Right renal cortex interstitium (tissue), 3 donors: Measurements from ENCODE around the gene PPP2R1B. TPM values are rescaled to one million over a fixed set of nuclear protein-coding genes. Genes with fewer than 3 reads are reported as not detected.

Experiments used
- DNase-seq, 3 donors: peaks; one replicate each; pipeline ENCODE4 v3.0.0-alpha.2; 2013; ENCODE audit warnings: low read depth in 3 of 3, low spot score in 2 of 3
- polyA plus RNA-seq, 3 donors: library from polyadenylated mRNA; unstranded; fragments of 120-200 nt; gene quantifications; one replicate each; pipeline ENCODE4 v1.2.1, GENCODE V29; 2013; ENCODE audit not compliant: insufficient read length in 3 of 3

Gene PPP2R1B
- polyA plus RNA-seq, 3 donors = 20.2 to 22.4 (median 21.7) TPM

GRCh38 chr11:111756097-111756496, 10.1 kb downstream of the PPP2R1B start:
- DNase-seq = no peak

- no peak for DNase-seq
These were observed 16.5 kb downstream of the PPP2R1B start for GRCh38 chr11:111749646-111750045.

- DNase-seq = no peak
These were observed 18.0 kb downstream of the PPP2R1B start for GRCh38 chr11:111748035-111748804.

GRCh38 chr11:111745719-111746504, 20.3 kb downstream of the PPP2R1B start:
- DNase-seq = no peak

DNA sequence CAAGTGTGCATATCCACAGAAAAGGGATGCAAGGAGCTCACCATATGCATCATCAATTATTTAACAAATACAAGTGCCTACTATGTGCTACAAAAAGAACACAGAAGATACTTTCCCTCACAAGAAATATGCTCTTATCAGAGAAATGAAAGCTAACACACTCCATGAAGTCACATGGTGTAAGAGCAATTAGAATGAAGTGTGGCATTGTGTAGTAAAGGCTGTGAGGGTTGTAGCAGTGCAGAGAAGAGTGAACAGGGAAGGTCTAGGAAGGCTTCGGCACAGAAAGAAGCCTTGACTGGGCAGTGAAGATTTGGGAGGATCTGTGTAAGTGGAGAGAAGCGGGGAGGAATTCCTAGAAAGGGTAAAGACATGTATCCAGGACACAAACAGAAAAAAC, 22.5 kb downstream of the PPP2R1B start:
- DNase-seq = no peak

GRCh38 chr11:111741751-111742150, 24.4 kb downstream of the PPP2R1B start:
- DNase-seq = no peak

GRCh38 chr11:111739299-111739698, 26.9 kb downstream of the PPP2R1B start:
- no peak for DNase-seq

DNA sequence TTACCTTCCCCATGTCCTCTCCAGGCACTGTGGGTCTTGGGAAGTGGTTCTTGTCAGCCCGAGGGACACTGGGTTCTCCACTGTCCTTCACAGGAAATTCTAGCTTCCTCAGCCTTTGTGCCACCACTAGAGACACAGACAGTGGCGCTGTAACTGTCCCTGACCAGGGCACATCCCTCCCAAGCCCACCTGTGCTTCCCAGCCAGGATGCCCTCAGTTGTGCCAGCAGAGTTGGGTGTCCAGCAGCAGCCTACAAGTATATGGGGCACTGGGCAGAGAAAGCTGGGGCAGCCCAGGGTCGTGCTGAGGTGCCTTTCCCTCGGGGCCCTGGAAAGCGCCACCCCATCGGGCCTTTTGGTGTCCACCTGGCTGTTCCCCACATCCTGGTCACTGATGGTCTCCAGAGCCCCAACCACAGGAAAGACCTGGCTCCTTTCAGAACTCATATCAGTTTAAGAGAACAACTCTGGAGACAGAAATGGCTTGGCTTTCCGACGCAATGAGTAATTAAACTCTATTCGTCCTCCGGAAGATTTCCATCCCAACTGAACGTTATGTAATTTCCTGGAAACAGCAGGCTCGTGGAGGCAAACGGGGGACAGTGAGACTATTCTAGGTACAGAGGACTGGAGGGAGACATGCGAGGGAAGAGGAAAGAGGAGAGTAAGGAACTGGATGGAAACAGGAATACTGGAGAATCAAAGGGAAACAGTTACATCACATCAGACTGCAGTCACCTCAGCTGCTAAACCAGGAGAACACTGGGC, 28.6 kb downstream of the PPP2R1B start:
- no peak for DNase-seq

DNA sequence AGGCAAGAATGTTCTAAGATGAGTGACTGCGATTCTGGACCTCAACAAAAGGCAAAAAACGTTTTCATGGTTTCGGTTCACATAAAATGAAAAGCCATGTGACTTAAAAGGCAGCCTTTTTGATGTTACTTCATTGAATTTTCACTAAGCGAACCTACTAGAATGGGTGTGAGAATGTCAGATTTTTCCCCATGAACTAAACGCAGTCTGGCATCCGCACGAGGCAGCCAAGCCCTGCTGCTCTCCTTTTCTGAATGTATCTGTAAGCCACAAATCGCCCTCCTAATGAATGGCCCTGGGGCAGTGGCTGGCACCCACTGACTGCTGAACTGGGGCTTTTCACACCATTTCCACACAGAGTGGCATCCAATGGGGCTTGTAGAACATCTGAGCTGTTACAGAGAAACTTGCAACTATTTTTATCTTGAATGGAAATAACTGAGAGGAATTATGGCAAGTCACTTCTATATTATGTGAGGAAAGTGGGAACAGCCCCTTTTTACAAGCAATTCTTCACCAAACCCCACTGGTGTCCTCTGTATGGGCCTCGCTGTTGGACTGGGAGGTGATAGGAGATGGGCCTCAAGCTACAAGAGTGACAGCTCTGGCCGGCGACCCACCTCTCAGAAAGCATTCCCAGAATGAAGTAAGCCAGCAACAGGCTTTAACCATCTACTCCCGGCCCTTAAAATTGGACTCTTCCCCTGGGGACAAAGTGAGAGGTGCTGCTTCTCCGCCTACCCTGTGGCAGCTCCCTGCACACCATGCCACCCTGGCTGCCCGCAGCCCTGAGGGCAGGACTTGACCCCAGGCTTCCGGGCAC, 29.4 kb downstream of the PPP2R1B start:
- no peak for DNase-seq

DNA sequence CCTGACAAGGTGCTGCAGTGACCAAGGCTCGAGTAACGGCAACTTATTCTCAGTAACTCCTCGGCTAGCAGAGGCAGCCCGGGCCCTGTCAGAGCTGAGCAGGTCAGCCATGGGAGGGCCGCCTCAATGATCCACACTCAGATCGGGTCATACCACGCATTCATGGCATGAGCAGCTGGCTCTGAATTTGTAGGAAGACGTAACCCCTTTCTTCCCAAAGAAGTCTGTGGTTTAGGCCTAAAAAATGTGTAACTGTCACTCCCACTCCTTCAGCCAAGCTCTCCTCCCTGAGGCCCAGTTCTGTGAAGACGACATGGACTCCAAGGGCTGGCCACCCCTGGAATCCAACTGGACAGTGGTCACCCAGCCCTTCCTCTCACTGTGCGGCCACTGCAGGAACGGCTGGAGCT, 30.0 kb downstream of the PPP2R1B start:
- DNase-seq = no peak

DNA sequence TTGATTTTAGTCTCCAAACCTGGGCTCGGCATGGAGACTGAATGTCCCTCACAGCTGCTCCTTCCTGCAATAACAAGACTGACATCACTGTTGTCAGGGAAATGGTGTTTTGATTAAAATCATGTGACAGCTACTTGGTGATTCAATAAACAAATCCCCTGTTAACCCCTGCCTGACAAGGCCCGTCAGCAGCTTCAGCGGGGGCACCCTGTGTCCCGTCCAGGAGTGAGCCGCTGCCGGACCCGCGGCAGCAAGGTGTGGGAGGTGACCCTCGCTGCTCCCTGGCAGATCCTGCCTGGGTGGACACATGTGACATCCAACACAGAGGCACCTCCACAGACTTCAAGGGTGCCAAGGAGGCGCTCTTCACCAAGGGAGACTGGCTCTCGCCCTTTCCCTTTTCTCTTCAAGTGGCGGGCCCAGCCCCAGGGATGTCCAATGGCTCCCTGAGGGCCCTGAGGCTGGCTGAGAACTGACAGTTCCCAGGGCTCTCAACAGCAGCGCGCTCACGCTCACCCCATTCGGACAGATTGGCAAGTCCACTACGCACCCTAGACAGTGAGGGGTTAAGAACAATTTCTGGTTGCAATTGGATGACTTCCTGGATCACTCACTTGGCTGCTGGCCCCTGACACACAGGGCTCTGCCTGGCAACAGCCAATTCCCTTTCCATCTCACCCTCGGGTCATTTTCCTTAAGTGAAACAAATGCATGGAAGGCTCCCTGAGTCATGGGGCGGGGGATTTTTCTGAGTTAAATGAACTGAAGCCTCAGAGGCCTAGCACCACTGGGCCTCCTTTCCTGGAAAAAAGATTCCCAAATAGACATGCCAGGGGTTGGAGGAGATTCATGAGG, 30.7 kb downstream of the PPP2R1B start:
- peak; percentile 75 to 82 (median 81) for DNase-seq

- DNase-seq = no peak
These were observed 31.3 kb downstream of the PPP2R1B start for GRCh38 chr11:111734954-111735261.

GRCh38 chr11:111734101-111734953, 31.9 kb downstream of the PPP2R1B start:
- no peak for DNase-seq

- DNase-seq = no peak
These were observed 32.5 kb downstream of the PPP2R1B start for GRCh38 chr11:111733611-111734088.

DNA sequence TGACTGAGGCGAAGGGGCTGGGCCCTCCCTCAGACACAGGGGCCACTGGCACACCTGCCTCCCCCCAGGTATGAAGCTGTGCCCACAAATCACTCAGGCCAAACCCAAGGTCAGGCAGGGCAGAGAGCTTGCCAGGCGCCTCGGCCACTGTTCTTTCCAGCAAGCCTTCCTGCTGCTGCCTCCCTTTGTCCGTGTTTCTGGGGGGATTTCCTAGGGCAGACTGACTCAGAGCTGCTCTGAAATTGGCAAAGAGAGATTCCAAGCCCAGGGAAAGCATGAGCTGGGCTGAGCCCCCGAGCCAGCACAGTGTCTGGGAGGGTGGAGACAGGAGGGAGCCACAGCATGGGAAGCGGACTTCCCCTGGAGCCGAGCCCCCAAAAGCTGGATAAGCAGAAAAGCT, 33.2 kb downstream of the PPP2R1B start:
- DNase-seq = no peak

DNA sequence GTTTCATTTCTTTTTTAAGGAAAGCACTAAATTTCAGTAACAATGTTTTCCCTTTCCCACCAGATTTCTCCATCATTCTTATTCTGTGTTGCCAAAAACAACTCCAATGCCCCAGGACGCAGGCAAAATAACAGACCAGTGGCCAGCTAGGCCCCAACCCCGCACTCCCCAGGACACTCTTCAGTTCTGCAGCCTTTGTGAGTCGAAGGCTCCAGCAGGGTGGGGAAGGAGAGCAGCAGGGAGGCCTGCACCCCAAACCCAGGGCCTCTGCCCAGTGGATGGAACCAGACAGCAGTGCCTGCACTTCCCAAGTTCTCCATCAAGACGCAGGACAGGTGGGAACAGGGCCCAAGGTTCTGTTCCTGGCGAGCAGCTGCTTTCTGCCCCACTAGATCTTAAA, 34.4 kb downstream of the PPP2R1B start:
- no peak for DNase-seq

- DNase-seq = no peak
These were observed 35.2 kb downstream of the PPP2R1B start for GRCh38 chr11:111730871-111731591.

GRCh38 chr11:111729831-111730311, 36.3 kb downstream of the PPP2R1B start:
- no peak for DNase-seq
